ENCODE measurements around the gene BAHCC1. TPM values are rescaled to one million over a fixed set of nuclear protein-coding genes. Genes with fewer than 3 reads are reported as not detected.

The BAHCC1 gene
- total RNA-seq, 3 donors from 2014 or later = 7.4 to 17.0 (median 11.7) TPM

DNA sequence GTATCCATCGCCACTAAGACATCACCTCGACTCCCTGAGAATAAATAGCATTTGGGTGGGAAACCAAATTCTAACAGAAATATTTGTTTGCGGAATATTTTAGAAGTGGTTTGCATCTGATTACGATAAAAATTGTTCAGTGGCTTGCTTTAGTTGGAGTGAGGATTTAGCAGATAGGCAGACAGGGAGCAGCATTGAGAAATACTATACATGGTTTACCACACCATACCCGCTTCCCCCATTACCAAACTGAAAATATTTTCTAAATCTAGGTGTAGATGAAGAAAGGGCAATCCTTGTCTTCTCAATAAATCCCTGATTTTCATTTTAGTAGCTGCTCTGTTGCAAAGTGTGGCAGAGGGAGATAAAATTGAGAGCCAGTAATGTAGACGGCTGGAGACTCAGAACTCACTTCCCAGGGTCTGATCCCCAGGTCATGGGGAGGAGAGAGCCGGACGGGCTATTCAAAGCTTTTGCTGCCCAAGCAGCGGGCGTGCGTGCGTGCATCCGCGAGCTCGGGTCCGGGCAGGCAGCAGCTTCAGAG lies 808 bp upstream of the BAHCC1 start:
- peak overlapping the region; percentile 60 to 90 (median 82) for H3K4me3 ChIP-seq
- intact Hi-C loops (cut with DNase I; ENCODE audit: low total_unique reads) = no loop called here
- DNase-seq (ENCODE audit: low spot score in 2 of 2) = no peak
- no peaks in the 10 kb centered on the region for H3K9me3 ChIP-seq
- H3K4me1 ChIP-seq = peaks cover 7% of the 10 kb centered on the region in 2 donors
- H3K27ac ChIP-seq = peak overlapping the region; percentile 42 to 50
- TF ChIP-seq POLR2A (IDR thresholded peaks at IDR 0.05) = no peak
- TF ChIP-seq POLR2AphosphoS5 (IDR thresholded peaks at IDR 0.05) = no peak
- TF ChIP-seq, protein P1, sequence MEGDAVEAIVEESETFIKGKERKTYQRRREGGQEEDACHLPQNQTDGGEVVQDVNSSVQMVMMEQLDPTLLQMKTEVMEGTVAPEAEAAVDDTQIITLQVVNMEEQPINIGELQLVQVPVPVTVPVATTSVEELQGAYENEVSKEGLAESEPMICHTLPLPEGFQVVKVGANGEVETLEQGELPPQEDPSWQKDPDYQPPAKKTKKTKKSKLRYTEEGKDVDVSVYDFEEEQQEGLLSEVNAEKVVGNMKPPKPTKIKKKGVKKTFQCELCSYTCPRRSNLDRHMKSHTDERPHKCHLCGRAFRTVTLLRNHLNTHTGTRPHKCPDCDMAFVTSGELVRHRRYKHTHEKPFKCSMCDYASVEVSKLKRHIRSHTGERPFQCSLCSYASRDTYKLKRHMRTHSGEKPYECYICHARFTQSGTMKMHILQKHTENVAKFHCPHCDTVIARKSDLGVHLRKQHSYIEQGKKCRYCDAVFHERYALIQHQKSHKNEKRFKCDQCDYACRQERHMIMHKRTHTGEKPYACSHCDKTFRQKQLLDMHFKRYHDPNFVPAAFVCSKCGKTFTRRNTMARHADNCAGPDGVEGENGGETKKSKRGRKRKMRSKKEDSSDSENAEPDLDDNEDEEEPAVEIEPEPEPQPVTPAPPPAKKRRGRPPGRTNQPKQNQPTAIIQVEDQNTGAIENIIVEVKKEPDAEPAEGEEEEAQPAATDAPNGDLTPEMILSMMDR (IDR thresholded peaks at IDR 0.05) = no peak
- no peaks in the 10 kb centered on the region for H3K36me3 ChIP-seq
- no peaks in the 10 kb centered on the region for H3K27me3 ChIP-seq

DNA sequence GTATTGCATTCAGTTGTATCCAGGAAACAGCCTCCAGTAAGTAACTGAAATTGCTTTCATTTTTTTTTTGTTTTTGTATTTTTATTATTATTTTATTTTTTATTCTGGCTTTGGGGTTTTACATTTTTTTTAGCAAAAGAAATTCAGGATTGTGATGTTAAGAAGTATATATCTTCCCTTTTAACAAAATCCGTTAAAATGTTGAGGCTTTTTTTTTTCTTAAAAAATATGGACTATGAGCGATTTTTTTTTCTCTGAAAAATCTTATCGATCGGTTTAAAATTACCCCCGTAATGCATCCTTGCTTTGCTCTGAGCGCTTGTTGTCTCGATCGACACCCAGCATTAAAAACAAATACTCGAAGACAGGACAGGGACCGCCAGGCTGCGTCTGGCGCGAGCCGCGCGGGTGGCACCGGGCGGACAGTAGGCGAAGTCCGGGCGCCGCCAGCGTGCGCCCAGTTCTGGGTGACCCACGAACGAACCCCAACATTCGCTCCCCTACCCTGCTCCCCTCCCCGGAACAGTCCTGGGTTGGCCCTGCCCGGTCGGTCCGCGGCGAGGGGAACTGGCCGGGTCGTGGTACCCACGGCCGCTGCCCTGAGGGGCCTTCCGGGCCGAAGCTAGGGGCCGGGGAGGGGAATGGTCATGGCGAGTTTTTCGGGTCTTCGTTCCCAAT lies 482 bp downstream of the BAHCC1 start:
- intact Hi-C loops (cut with DNase I; ENCODE audit: low total_unique reads) = no loop called here
- no peak for DNase-seq (ENCODE audit: low spot score in 2 of 2)

DNA sequence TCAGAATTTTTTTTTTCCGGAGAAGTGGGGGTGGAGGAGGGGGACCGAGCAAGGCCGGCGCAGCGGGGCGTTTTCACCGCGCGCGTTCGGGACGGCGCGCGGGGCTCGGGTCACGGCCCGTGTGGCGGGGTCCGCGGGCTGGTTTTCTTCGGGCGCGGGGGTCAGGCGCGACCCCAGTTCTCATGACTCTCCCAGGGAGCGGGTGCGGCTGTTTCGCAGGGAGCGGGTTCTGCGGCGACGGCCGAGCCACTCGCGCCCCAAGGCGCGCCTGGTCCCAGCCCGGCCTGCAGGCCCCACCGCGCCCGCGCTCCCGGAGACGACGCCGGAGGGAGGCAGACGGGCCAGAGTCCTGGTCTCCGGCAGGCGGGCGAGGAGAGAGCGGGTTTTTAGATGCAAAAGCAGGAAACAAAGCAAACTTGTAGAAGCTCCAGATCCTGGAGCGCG lies 1.0 kb downstream of the BAHCC1 start:
- DNase-seq (ENCODE audit: low spot score in 2 of 2) = no peak
- H3K27ac ChIP-seq = peak overlapping the region; percentile 90 to 92
- intact Hi-C loops (cut with DNase I; ENCODE audit: low total_unique reads) = no loop called here
- no peaks in the 10 kb centered on the region for H3K9me3 ChIP-seq
- no peaks in the 10 kb centered on the region for H3K36me3 ChIP-seq
- TF ChIP-seq POLR2AphosphoS5 (IDR thresholded peaks at IDR 0.05) = no peak
- TF ChIP-seq, protein P1 (IDR thresholded peaks at IDR 0.05) = no peak
- TF ChIP-seq POLR2A (IDR thresholded peaks at IDR 0.05) = no peak
- H3K4me3 ChIP-seq = peak overlapping the region; percentile 60 to 90 (median 82)
- H3K4me1 ChIP-seq = peaks cover 8 to 9% of the 10 kb centered on the region in 2 donors
- no peaks in the 10 kb centered on the region for H3K27me3 ChIP-seq

More for the DNA sequence above, 482 bp downstream of the BAHCC1 start:
- H3K4me3 ChIP-seq = peak overlapping the region; percentile 60 to 90 (median 82)
- H3K27ac ChIP-seq = peak overlapping the region; percentile 90 to 92
- no peaks in the 10 kb centered on the region for H3K27me3 ChIP-seq
- H3K9me3 ChIP-seq = no peaks in the 10 kb centered on the region
- peaks cover 7% of the 10 kb centered on the region in 2 donors for H3K4me1 ChIP-seq
- H3K36me3 ChIP-seq = no peaks in the 10 kb centered on the region
- TF ChIP-seq, protein P1 (IDR thresholded peaks at IDR 0.05) = peak in 1 of 3 donors; percentile 6
- TF ChIP-seq POLR2A (IDR thresholded peaks at IDR 0.05) = no peak

DNA sequence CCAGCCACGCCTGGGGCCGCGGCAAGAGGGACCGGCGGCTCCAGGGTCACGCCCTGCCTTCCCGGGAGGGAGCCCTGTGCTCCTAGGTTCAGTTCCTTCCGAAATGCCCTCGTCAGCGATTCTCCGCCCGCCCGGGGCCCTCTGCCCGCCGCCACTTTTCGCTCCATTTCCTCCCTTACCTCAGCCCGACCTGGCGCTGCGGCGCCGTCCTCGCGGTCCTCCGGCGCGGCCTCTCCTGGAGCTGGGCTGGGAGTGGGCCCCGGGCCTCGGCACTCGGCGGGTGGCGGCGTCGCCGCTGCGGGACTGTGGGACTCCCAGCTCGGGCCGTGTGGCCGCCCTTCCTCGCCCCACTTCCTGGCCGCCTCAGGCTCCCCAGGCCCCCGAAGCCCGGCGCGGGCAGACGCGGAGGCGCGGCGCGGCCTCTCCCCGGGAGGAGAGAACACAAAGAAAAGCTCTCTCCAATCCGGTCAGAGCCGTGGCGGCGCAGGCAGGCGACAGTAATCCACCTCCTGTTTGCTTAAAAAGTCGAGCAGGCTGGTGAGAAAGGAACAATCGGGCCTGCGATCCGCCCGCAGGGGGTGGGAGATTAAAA lies 1.6 kb downstream of the BAHCC1 start:
- no peaks in the 10 kb centered on the region for H3K27me3 ChIP-seq
- H3K9me3 ChIP-seq = no peaks in the 10 kb centered on the region
- H3K27ac ChIP-seq = peak overlapping the region; percentile 90 to 92
- no peak for DNase-seq (ENCODE audit: low spot score in 2 of 2)
- intact Hi-C loops (cut with DNase I; ENCODE audit: low total_unique reads) = no loop called here
- peaks cover 11 to 13% of the 10 kb centered on the region in 2 donors for H3K4me1 ChIP-seq
- peak overlapping the region; percentile 60 to 90 (median 82) for H3K4me3 ChIP-seq
- TF ChIP-seq, protein P1 (IDR thresholded peaks at IDR 0.05) = no peak
- TF ChIP-seq POLR2AphosphoS5 (IDR thresholded peaks at IDR 0.05) (peak in 1 of 3 donors; percentile 6), POLR2A (IDR thresholded peaks at IDR 0.05) (no peak)
- no peaks in the 10 kb centered on the region for H3K36me3 ChIP-seq
